Fibroblast of lung (primary cell): Measurements from ENCODE around the gene AMIGO3. TPM values are rescaled to one million over a fixed set of nuclear protein-coding genes. Genes with fewer than 3 reads are reported as not detected.
"Not testable (repeated sequence)": the region's sequence is repeated elsewhere in the genome, so short reads cannot be mapped to it uniquely, and the experiment has no call there.

Experiments used
- DNase-seq, 2 donors: peaks; one replicate each; pipeline versions ENCODE4 v3.0.0 to v3.0.0-alpha.2; 2010; ENCODE audit warnings: low read depth in 2 of 2
- H2AFZ ChIP-seq: 2 replicates; pipeline ENCODE4 v1.5.1; 2012; ENCODE audit warnings: low read length, control low read depth, inconsistent platforms
- H3K27ac ChIP-seq: 2 replicates; pipeline ENCODE4 v1.5.1; 2011; ENCODE audit warnings: low read length, control low read depth; ENCODE audit not compliant: insufficient read depth
- H3K27me3 ChIP-seq: 2 replicates; pipeline ENCODE4 v1.5.1; 2011; ENCODE audit warnings: mild to moderate bottlenecking, low read length; ENCODE audit not compliant: control insufficient read depth, insufficient read depth
- H3K36me3 ChIP-seq: 2 replicates; pipeline ENCODE4 v1.5.1; 2011; ENCODE audit warnings: low read length; ENCODE audit not compliant: control insufficient read depth, insufficient read depth
- H3K4me1 ChIP-seq: 2 replicates; pipeline ENCODE4 v1.5.1; 2011; ENCODE audit warnings: low read length; ENCODE audit not compliant: control insufficient read depth, insufficient read depth; ENCODE audit errors: extremely low read depth
- H3K4me2 ChIP-seq: 2 replicates; pipeline ENCODE4 v1.5.1; 2011; ENCODE audit warnings: low read length, control low read depth; ENCODE audit not compliant: insufficient read depth; ENCODE audit errors: extremely low read depth
- H3K4me3 ChIP-seq, 4 experiments: fragments of 200-600 bp in 1 of 4; sonication (generic) in 1 of 4; replicated peaks in 1 of 4; 2 replicates each; pipeline ENCODE4 v1.5.1; 2011 to 2016; ENCODE audit warnings: low read length in 4 of 4, low read depth in 3 of 4, mild to moderate bottlenecking in 3 of 4, control low read depth in 2 of 4, inconsistent platforms in 1 of 4, mixed read lengths in 1 of 4; ENCODE audit not compliant: insufficient read depth in 1 of 4; ENCODE audit errors: control extremely low read depth in 1 of 4
- H3K79me2 ChIP-seq: 2 replicates; pipeline ENCODE4 v1.5.1; 2012; ENCODE audit warnings: mild to moderate bottlenecking, low read length, inconsistent platforms; ENCODE audit not compliant: control insufficient read depth, insufficient read depth
- H3K9ac ChIP-seq: 2 replicates; pipeline ENCODE4 v1.5.1; 2011; ENCODE audit warnings: mild to moderate bottlenecking, low read length, control low read depth; ENCODE audit not compliant: insufficient read depth
- H3K9me3 ChIP-seq: 2 replicates; pipeline ENCODE4 v1.5.1; 2012; ENCODE audit warnings: low read depth, low read length; ENCODE audit not compliant: control insufficient read depth, insufficient read depth
- H4K20me1 ChIP-seq: 2 replicates; pipeline ENCODE4 v1.5.1; 2011; ENCODE audit warnings: low read length; ENCODE audit not compliant: control insufficient read depth, insufficient read depth; ENCODE audit errors: extremely low read depth
- CTCF ChIP-seq, 2 donors: IDR thresholded peaks in 1 of 2; conservative IDR thresholded peaks in 1 of 2; 1 replicate in 1 of 2; 2 replicates in 1 of 2; pipeline ENCODE4 v1.5.1; 2011 to 2012; ENCODE audit warnings: low read length in 2 of 2, control low read depth in 1 of 2, inconsistent platforms in 1 of 2, low read depth in 1 of 2, mild to moderate bottlenecking in 1 of 2
- EZH2 ChIP-seq: IDR thresholded peaks from 2 replicates; pipeline ENCODE4 v1.5.1; 2012; ENCODE audit warnings: low read length, control low read depth, mild to moderate bottlenecking; ENCODE audit errors: missing control alignments
- polyA plus RNA-seq, 2 donors: library from polyadenylated mRNA; depleted of rRNA in 1 of 2; stranded (reverse) in 1 of 2; unstranded in 1 of 2; fragments of >200 nt; gene quantifications; 2 replicates each; pipeline ENCODE4 v1.2.1, GENCODE V29; 2011 to 2012; ENCODE audit warnings: missing spikeins in 1 of 2
- total RNA-seq: library from RNA; depleted of rRNA; stranded (reverse); fragments of >200 nt; gene quantifications from 2 replicates; pipeline ENCODE4 v1.2.1, GENCODE V29; 2014

AMIGO3 gene
- total and polyA plus RNA-seq, 2 donors (not counting 1 experiment from before 2014, with no cell fraction given) = 0.33 TPM; not detected in 1

DNA sequence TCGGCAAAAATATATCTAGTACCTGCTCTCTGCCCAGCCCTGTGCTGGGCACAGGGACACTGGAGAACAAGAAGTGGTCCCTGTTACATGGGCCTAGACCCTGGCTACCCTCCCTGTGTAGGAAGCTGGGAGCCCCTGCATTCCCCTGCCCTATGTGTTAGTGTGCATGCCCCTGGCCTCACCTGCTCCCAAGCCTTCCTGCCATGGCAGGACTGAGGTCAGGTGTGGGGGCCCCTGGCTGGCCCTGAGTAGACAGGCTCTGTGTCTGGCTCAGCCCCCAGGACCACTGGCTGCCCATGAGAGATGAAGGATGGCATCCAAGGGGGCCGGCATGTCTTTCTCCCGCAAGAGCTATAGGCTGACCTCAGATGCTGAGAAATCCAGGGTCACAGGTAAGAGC is 28.6 kb downstream of the AMIGO3 start:
- H3K4me3 ChIP-seq, H3K27me3 ChIP-seq, H3K4me1 ChIP-seq, H3K27ac ChIP-seq, H3K9ac ChIP-seq, H3K36me3 ChIP-seq, H4K20me1 ChIP-seq, DNase-seq, H2AFZ ChIP-seq, H3K9me3 ChIP-seq: not testable (repeated sequence)
- Histone ChIP-seq H3K79me2 (peaks cover 13% of the 10 kb centered on the region), H3K4me2 (peak overlapping the region; percentile 25)

DNA sequence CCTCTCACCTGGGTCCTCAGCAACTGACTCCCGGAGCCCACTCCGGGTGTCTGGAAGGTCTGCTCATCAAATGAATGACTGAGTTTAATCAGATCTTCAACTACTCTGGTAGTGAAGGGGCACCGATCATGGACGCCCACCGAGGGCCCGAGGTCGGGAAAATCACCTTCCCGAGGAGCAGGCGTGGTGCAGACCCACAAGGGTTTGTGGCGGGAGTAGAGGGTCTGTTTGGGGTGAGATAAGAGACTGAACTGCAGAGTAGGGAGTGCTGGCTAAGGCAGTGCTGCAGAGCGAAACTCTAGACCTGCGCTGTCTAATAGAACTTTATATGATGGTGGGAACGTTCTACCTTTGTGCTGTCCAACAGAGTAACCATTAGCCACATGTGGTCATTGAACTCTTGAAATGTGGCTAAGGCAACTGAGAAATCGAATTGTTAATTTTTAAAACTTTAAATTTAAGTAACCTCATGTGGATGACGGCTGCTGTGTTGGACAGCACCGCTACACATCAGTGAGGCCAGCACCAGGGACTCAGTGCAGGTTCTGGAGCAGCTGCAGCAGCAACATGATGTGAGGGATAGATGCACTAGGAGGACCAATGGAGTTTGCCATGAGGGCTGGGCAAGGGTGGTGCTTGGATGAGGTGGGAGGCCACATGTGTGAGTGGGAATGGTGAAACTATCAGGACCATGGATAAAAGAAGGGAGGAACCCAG is 29.4 kb downstream of the AMIGO3 start:
- not testable (repeated sequence) for H3K27me3 ChIP-seq, H4K20me1 ChIP-seq, DNase-seq, H3K4me1 ChIP-seq, H3K36me3 ChIP-seq, H3K9me3 ChIP-seq
- peak overlapping the region; percentile 77 to 94 (median 87) for H3K4me3 ChIP-seq
- H3K27ac ChIP-seq = peak overlapping the region; percentile 67
- H2AFZ ChIP-seq = peak overlapping the region; percentile 82
- peaks cover 13% of the 10 kb centered on the region for H3K79me2 ChIP-seq
- peak overlapping the region; percentile 77 for H3K4me2 ChIP-seq
- H3K9ac ChIP-seq = peak overlapping the region; percentile 80

DNA sequence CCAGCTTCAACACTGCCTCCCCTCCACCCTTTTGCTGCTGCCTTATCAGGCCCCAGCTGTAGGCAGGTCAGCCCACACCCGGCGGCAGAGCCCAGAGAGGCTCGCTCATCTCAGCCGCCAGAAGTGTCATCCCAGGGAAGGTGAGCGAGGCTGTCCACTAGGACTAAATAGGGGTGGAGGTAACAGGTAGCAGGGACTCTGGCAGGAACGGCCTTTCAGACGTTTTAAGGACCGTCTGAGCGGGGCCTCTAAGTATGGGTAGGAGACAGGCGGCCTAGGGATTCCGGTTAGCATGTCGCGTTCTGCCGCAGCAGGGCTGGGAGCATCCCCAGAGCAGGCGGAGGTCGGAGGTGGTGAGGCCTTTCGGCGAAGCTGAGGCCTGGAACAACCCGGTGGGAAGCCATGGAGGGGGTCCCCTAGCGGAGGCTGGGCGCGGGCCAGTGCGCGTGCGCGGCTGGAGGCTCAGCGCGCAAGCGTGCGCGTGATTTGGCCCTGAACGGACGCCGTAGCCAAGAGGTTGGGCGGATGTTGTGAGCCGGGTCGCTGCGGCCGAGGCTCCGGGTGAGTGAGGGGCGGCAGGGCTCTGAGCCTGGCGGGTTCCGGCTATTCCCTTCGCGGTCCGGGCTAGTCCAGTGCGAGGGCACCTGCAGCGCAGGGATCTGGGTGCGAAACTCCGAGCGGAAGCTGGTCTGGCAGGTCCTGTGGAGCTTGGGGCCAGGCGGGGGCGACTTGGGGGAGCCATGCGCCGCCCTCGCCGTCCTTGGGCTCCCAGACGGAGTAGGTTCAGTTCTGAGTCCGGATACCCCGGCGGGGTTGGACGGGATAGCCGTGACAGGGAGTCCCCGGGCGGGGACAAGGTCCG is 30.2 kb downstream of the AMIGO3 start, which contains the start of the genes MST1 and RNF123:
TSS of gene MST1 (minus strand) at position 429 of the 862 bp plus-strand sequence. CDS start 783 bp downstream, outside the sequence.
TSS of gene RNF123 (plus strand) at position 512 of the 862 bp plus-strand sequence. CDS start 1,609 bp downstream, outside the sequence.
- TF ChIP-seq CTCF (conservative IDR thresholded peaks at IDR 0.05 in 1 of 2, IDR thresholded peaks at IDR 0.05 in 1 of 2; ENCODE audit: low read depth in 1 of 2, low read length in 2 of 2) = peak; percentile 30 to 46
- TF ChIP-seq EZH2 = no peak

GRCh38 chr3:49688338-49689045 is 31.0 kb downstream of the AMIGO3 start:
- not testable (repeated sequence) for H2AFZ ChIP-seq, DNase-seq, H3K4me1 ChIP-seq, H3K27me3 ChIP-seq, H3K9me3 ChIP-seq, H3K9ac ChIP-seq, H3K36me3 ChIP-seq, H3K27ac ChIP-seq, H4K20me1 ChIP-seq
- Histone ChIP-seq H3K4me3 (peak overlapping the region; percentile 77 to 94 (median 87)), H3K4me2 (peak overlapping the region; percentile 23), H3K79me2 (peaks cover 13% of the 10 kb centered on the region)

More for the DNA sequence above, 30.2 kb downstream of the AMIGO3 start, which contains the start of the genes MST1 and RNF123:
- Histone ChIP-seq H3K79me2 (peaks cover 13% of the 10 kb centered on the region), H3K27ac (peak within 1 kb of the TSS; percentile 67), H3K9me3 (no peaks in the 10 kb centered on the region), H3K4me1 (no peaks in the 10 kb centered on the region), H3K4me3 (peak within 1 kb of the TSS; percentile 77 to 94 (median 87)), H3K36me3 (no peaks in the 10 kb centered on the region), H3K27me3 (no peaks in the 10 kb centered on the region), H3K9ac (peak within 1 kb of the TSS; percentile 80), H2AFZ (peak within 1 kb of the TSS; percentile 97), H4K20me1 (no peaks in the 10 kb centered on the region), H3K4me2 (peak within 1 kb of the TSS; percentile 90)
- peak; percentile 90 to 92 for DNase-seq

GRCh38 chr3:49687424-49687795 is 32.1 kb downstream of the AMIGO3 start:
- not testable (repeated sequence) for H3K4me3 ChIP-seq, H3K9me3 ChIP-seq, H4K20me1 ChIP-seq, H3K4me1 ChIP-seq, H3K9ac ChIP-seq, H3K36me3 ChIP-seq, H3K4me2 ChIP-seq, H3K27ac ChIP-seq, H3K27me3 ChIP-seq, DNase-seq, H2AFZ ChIP-seq
- H3K79me2 ChIP-seq = peaks cover 13% of the 10 kb centered on the region
